NT2/D1 (cell line): Measurements from ENCODE around the gene CFAP20.

Experiments
- DNase-seq: peaks from one replicate; pipeline ENCODE4 v3.0.0-alpha.2; 2011; ENCODE audit warnings: low read depth, low spot score
- H3K27me3 ChIP-seq: 2 replicates; pipeline ENCODE4 v1.6.0; 2011; ENCODE audit warnings: mild to moderate bottlenecking; ENCODE audit not compliant: insufficient read length, insufficient read depth
- H3K36me3 ChIP-seq: 2 replicates; pipeline ENCODE4 v1.6.1; 2011; ENCODE audit warnings: mild to moderate bottlenecking, low read length, mixed read lengths; ENCODE audit not compliant: insufficient read depth, insufficient read length
- H3K4me1 ChIP-seq: 2 replicates; pipeline ENCODE4 v1.5.1; 2011; ENCODE audit not compliant: insufficient read depth, insufficient read length
- H3K4me3 ChIP-seq: 2 replicates; pipeline ENCODE4 v1.5.1; 2011; ENCODE audit warnings: low read depth; ENCODE audit not compliant: insufficient read length
- H3K9ac ChIP-seq: 2 replicates; pipeline ENCODE4 v1.6.0; 2011; ENCODE audit warnings: low read depth; ENCODE audit not compliant: insufficient read length
- H3K9me3 ChIP-seq: 2 replicates; pipeline ENCODE4 v1.5.1; 2011; ENCODE audit warnings: mild to moderate bottlenecking, low read length; ENCODE audit not compliant: insufficient read depth
- SUZ12 ChIP-seq: IDR thresholded peaks from 2 replicates; pipeline ENCODE4 v1.6.1; 2011; ENCODE audit not compliant: insufficient read length, insufficient read depth; ENCODE audit errors: extremely low read depth
- YY1 ChIP-seq: IDR thresholded peaks from 2 replicates; pipeline ENCODE4 v1.6.1; 2011; ENCODE audit not compliant: insufficient read length, insufficient read depth
- ZNF274 ChIP-seq: IDR thresholded peaks from 2 replicates; pipeline ENCODE4 v1.6.1; 2011; ENCODE audit warnings: mild to moderate bottlenecking, low read depth, low read length

CFAP20 gene

GRCh38 chr16:58124601-58124915, 4.6 kb downstream of the CFAP20 start:
- TF ChIP-seq SUZ12 (no peak), YY1 (no peak)
- H3K4me3 ChIP-seq, result no peak overlapping the region
- peaks cover 1% of the 10 kb centered on the region for H3K4me1 ChIP-seq
- H3K9ac ChIP-seq, result no peak overlapping the region
- no peaks in the 10 kb centered on the region for H3K27me3 ChIP-seq
- DNase-seq, result no peak
- peaks cover 18% of the 10 kb centered on the region for H3K36me3 ChIP-seq
- no peaks in the 10 kb centered on the region for H3K9me3 ChIP-seq

GRCh38 chr16:58123896-58124600, 5.1 kb downstream of the CFAP20 start:
- no peaks in the 10 kb centered on the region for H3K9me3 ChIP-seq
- TF ChIP-seq ZNF274 (no peak), SUZ12 (no peak), YY1 (no peak)
- no peak for DNase-seq
- H3K4me1 ChIP-seq, result peaks cover 1% of the 10 kb centered on the region
- no peak overlapping the region for H3K4me3 ChIP-seq
- no peaks in the 10 kb centered on the region for H3K27me3 ChIP-seq
- H3K36me3 ChIP-seq, result peaks cover 18% of the 10 kb centered on the region
- H3K9ac ChIP-seq, result no peak overlapping the region

DNA sequence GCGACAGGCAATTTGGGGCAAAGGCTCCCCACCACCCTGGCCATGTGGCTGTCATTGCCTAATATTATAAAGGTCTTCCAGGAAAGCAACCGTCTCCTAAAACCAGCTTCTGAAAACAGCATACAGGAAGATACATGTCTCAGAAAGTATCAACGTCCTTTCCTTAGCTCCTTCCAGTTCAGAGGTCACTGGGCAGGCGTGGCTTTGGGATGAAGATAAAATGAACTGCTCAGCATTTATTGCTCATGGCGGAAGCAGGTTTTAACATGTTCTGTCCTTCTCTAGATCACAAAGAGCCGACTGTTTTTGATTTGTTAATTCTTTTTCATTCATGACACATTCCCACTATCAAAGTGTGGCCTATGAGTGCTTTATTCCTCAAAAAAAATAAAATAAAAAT, 8.0 kb downstream of the CFAP20 start:
- Histone ChIP-seq H3K27me3 (no peaks in the 10 kb centered on the region), H3K4me3 (no peak overlapping the region), H3K4me1 (peaks cover 1% of the 10 kb centered on the region), H3K36me3 (peaks cover 16% of the 10 kb centered on the region), H3K9me3 (no peaks in the 10 kb centered on the region), H3K9ac (no peak overlapping the region)
- DNase-seq, result no peak
- TF ChIP-seq ZNF274 (no peak), YY1 (no peak), SUZ12 (no peak)

- no peak overlapping the region for H3K4me3 ChIP-seq
- H3K9me3 ChIP-seq, result no peaks in the 10 kb centered on the region
- H3K4me1 ChIP-seq, result peaks cover 1% of the 10 kb centered on the region
- H3K36me3 ChIP-seq, result peaks cover 19% of the 10 kb centered on the region
- H3K9ac ChIP-seq, result no peak overlapping the region
- no peaks in the 10 kb centered on the region for H3K27me3 ChIP-seq
- no peak for DNase-seq
- TF ChIP-seq ZNF274 (no peak), YY1 (no peak), SUZ12 (no peak)
Measured at GRCh38 chr16:58120234-58120633, 8.9 kb downstream of the CFAP20 start.

GRCh38 chr16:58119509-58119845, 9.7 kb downstream of the CFAP20 start:
- peaks cover 1% of the 10 kb centered on the region for H3K4me1 ChIP-seq
- no peak for DNase-seq
- no peak overlapping the region for H3K4me3 ChIP-seq
- no peaks in the 10 kb centered on the region for H3K27me3 ChIP-seq
- H3K9me3 ChIP-seq, result no peaks in the 10 kb centered on the region
- TF ChIP-seq SUZ12 (no peak), YY1 (no peak), ZNF274 (no peak)
- H3K36me3 ChIP-seq, result peaks cover 27% of the 10 kb centered on the region
- no peak overlapping the region for H3K9ac ChIP-seq

GRCh38 chr16:58118801-58119508, 10.2 kb downstream of the CFAP20 start:
- Histone ChIP-seq H3K27me3 (no peaks in the 10 kb centered on the region), H3K4me3 (no peak overlapping the region), H3K9me3 (no peaks in the 10 kb centered on the region), H3K36me3 (peaks cover 32% of the 10 kb centered on the region), H3K4me1 (peaks cover 1% of the 10 kb centered on the region), H3K9ac (no peak overlapping the region)
- TF ChIP-seq SUZ12 (no peak), YY1 (no peak), ZNF274 (no peak)
- no peak for DNase-seq

DNA sequence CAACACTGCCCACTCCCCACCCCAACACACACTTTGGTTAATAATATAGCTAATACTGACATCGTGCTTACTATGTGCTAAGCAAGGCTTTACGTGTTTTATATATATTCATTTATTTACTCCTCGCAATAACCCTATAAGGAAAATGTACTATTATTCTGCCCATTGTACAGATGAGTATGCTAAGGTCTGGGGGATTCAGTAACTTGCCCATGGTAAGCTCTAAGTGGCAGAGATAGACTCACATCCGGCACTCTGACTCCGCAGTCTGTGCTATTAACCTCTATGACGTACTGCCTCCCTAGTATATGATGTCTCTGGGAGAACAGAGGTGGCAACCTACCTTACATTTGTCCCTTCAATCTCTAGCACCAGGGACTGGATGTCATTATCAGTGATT, 12.7 kb downstream of the CFAP20 start:
- peaks cover 46% of the 10 kb centered on the region for H3K36me3 ChIP-seq

More for the DNA sequence above, 12.7 kb downstream of the CFAP20 start:
- Histone ChIP-seq H3K9ac (no peak overlapping the region), H3K9me3 (no peaks in the 10 kb centered on the region), H3K4me3 (no peak overlapping the region), H3K27me3 (no peaks in the 10 kb centered on the region), H3K4me1 (no peaks in the 10 kb centered on the region)
- DNase-seq, result no peak
- TF ChIP-seq SUZ12 (no peak), YY1 (no peak), ZNF274 (no peak)
